Measurements from ENCODE around the gene FAM187B.
A peak's percentile ranks its signal among the peaks of the same experiment; 100 is the strongest.

The FAM187B gene

DNA sequence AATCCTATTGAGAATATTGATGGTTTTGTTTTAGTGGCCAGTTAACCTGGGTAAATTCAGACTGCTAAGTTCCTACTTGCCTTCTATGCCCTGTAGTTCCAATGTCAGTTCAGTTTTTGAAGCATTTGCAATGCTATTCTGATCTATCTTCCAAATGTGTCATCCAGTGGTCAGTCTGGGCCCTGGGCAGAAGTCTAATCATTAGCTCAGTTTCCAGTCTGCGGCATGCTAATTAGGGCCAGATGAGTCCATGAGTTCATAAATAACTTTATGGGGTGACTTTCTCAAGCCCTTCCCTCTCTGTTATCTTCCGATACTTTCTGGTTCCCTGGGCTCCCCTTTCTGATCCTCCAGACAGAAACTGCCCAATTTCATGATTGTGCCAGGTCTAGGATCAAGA, 32.7 kb downstream of the FAM187B start:
- Histone ChIP-seq H3K4me3 (ENCODE audit: low read depth, low read length, poor library complexity, severe bottlenecking) (no peak overlapping the region), H3F3A (ENCODE audit: insufficient read depth, low read length) (no peaks in the 10 kb centered on the region; the same call in 1 of the 2 replicates)

DNA sequence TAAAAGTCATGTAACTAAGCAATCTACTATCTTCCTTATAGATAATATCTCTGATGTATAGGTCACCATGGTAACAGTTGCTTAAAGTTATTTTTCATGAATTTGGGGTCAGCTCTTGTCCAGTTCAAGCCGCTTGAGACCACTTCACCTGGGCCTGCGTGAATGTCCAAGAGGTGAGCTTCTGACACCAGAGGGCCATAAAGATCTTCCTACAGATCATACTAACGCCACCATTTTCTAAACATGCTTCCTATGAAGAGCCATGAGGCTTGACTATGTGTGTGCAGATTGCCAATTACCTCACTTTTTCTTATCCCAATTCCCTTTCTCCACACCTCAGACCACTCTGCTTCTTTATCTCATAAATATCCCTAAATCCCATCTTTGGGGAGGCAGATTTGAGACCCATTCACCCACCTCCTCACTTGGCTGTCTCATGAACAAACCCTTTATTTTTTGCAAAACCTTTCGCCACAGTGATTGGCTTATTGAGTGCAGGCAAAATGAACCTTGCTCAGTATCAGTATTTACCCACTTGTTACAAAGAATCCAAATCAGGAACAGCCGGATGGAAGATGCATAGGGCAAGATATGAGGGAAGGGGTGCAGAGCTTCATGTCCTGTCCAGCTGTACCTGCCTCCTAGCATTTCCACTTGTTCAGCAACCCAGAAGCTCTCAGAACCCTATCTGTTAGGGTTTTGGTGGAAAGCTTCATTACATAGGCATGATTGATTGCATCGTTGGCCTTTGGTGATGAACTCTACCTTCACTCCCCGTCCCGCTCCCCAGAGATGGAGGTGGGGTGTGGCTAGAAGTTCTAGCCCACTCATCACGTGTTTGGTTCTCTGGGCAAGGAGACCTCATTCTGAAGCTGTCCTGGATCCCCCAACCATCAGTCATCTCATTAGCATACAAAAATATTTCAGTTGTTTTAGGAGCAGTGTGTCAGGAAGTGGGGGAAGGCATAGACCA, 34.2 kb downstream of the FAM187B start:
- Histone ChIP-seq H3K9me3 (ENCODE audit: low read length) (peaks cover 6% of the 10 kb centered on the region), H3K79me2 (ENCODE audit: insufficient read depth, low read length) (no peaks in the 10 kb centered on the region), H3K36me3 (ENCODE audit: insufficient read depth, low read length) (no peaks in the 10 kb centered on the region), H2AFZ (ENCODE audit: low read length) (peak overlapping the region; percentile 11; the same call in 1 of the 2 replicates), H3K27ac (ENCODE audit: low read depth, low read length, poor library complexity, severe bottlenecking) (no peak overlapping the region), H3K27me3 (ENCODE audit: insufficient read depth, low read length) (no peaks in the 10 kb centered on the region), H3K9ac (ENCODE audit: low read length) (no peak overlapping the region), H3K4me3 (ENCODE audit: low read depth, low read length, poor library complexity, severe bottlenecking) (no peak overlapping the region), H3F3A (ENCODE audit: insufficient read depth, low read length) (no peaks in the 10 kb centered on the region; the same call in 1 of the 2 replicates), H4K20me1 (ENCODE audit: insufficient read depth, low read length) (no peaks in the 10 kb centered on the region), H3K4me1 (ENCODE audit: insufficient read depth, low read length, severe bottlenecking) (peaks cover 8% of the 10 kb centered on the region), H3K9me2 (ENCODE audit: low read depth, low read length) (no peaks in the 10 kb centered on the region), H3K4me2 (ENCODE audit: low read length) (no peak overlapping the region)
- TF ChIP-seq EZH2 (IDR thresholded peaks at IDR 0.05; ENCODE audit: borderline replicate concordance, low read length): no peak
- TF ChIP-seq, protein P1, sequence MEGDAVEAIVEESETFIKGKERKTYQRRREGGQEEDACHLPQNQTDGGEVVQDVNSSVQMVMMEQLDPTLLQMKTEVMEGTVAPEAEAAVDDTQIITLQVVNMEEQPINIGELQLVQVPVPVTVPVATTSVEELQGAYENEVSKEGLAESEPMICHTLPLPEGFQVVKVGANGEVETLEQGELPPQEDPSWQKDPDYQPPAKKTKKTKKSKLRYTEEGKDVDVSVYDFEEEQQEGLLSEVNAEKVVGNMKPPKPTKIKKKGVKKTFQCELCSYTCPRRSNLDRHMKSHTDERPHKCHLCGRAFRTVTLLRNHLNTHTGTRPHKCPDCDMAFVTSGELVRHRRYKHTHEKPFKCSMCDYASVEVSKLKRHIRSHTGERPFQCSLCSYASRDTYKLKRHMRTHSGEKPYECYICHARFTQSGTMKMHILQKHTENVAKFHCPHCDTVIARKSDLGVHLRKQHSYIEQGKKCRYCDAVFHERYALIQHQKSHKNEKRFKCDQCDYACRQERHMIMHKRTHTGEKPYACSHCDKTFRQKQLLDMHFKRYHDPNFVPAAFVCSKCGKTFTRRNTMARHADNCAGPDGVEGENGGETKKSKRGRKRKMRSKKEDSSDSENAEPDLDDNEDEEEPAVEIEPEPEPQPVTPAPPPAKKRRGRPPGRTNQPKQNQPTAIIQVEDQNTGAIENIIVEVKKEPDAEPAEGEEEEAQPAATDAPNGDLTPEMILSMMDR (IDR thresholded peaks at IDR 0.05; ENCODE audit: low read length): peak; percentile 28; the same call in 1 of the 2 replicates

More for the DNA sequence above, 32.7 kb downstream of the FAM187B start:
- H3K36me3 ChIP-seq (ENCODE audit: insufficient read depth, low read length): no peaks in the 10 kb centered on the region
- H3K4me2 ChIP-seq (ENCODE audit: low read length): no peak overlapping the region
- H2AFZ ChIP-seq (ENCODE audit: low read length): no peak overlapping the region
- peaks cover 6% of the 10 kb centered on the region for H3K9me3 ChIP-seq (ENCODE audit: low read length)
- no peaks in the 10 kb centered on the region for H3K9me2 ChIP-seq (ENCODE audit: low read depth, low read length)
- no peak overlapping the region for H3K9ac ChIP-seq (ENCODE audit: low read length)
- H3K27me3 ChIP-seq (ENCODE audit: insufficient read depth, low read length): no peaks in the 10 kb centered on the region
- no peaks in the 10 kb centered on the region for H4K20me1 ChIP-seq (ENCODE audit: insufficient read depth, low read length)
- no peak for TF ChIP-seq EZH2 (IDR thresholded peaks at IDR 0.05; ENCODE audit: borderline replicate concordance, low read length)
- TF ChIP-seq, protein P1 (IDR thresholded peaks at IDR 0.05; ENCODE audit: low read length): no peak
- H3K27ac ChIP-seq (ENCODE audit: low read depth, low read length, poor library complexity, severe bottlenecking): no peak overlapping the region
- peaks cover 12% of the 10 kb centered on the region for H3K4me1 ChIP-seq (ENCODE audit: insufficient read depth, low read length, severe bottlenecking)
- H3K79me2 ChIP-seq (ENCODE audit: insufficient read depth, low read length): no peaks in the 10 kb centered on the region

- Histone ChIP-seq H3K27me3 (ENCODE audit: insufficient read depth, low read length) (no peaks in the 10 kb centered on the region), H3K36me3 (ENCODE audit: insufficient read depth, low read length) (no peaks in the 10 kb centered on the region), H3K9me2 (ENCODE audit: low read depth, low read length) (no peaks in the 10 kb centered on the region), H2AFZ (ENCODE audit: low read length) (no peak overlapping the region), H3K4me3 (ENCODE audit: low read depth, low read length, poor library complexity, severe bottlenecking) (no peak overlapping the region), H3K9me3 (ENCODE audit: low read length) (no peaks in the 10 kb centered on the region), H3K4me2 (ENCODE audit: low read length) (no peak overlapping the region), H3K27ac (ENCODE audit: low read depth, low read length, poor library complexity, severe bottlenecking) (no peak overlapping the region), H4K20me1 (ENCODE audit: insufficient read depth, low read length) (no peaks in the 10 kb centered on the region), H3K4me1 (ENCODE audit: insufficient read depth, low read length, severe bottlenecking) (no peaks in the 10 kb centered on the region), H3F3A (ENCODE audit: insufficient read depth, low read length) (no peaks in the 10 kb centered on the region), H3K9ac (ENCODE audit: low read length) (no peak overlapping the region), H3K79me2 (ENCODE audit: insufficient read depth, low read length) (no peaks in the 10 kb centered on the region)
- TF ChIP-seq, protein P1 (IDR thresholded peaks at IDR 0.05; ENCODE audit: low read length): no peak
- TF ChIP-seq EZH2 (IDR thresholded peaks at IDR 0.05; ENCODE audit: borderline replicate concordance, low read length): no peak
Measured at GRCh38 chr19:35184884-35185283, 43.7 kb downstream of the FAM187B start.
